ENCODE data around the gene LDHD. TPM values are rescaled to one million over a fixed set of nuclear protein-coding genes. Genes with fewer than 3 reads are reported as not detected.

LDHD gene
- total and polyA plus RNA-seq, 2 of the 8 experiments (the other 6 are each of a cell fraction or from before 2014, with no cell fraction given) = 14.9 to 18.2 TPM

DNA sequence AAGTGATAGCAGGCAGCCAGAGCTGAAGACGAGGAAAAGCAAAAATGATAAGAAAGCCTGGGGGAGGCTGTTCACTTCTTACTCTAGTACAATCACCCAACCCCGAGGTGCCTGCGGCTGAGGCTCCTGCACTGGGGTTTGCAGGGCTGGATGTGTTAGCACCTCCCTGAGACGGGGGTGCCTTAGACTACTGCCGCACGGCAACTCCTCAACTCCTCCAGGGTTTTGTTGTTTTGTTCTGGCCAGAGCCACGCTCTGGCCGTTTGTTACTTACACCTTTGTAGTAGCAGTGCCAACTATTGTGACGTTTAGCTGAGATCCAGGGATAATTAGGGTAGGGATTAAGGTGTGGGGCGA is 51.5 kb downstream of the LDHD start (continued):
- TF ChIP-seq HDAC6 (IDR thresholded peaks at IDR 0.05; ENCODE audit: low read depth, low read length) (no peak), SUZ12 (IDR thresholded peaks at IDR 0.05; ENCODE audit: low read length) (no peak), GABPA (IDR thresholded peaks at IDR 0.05; ENCODE audit: borderline replicate concordance, insufficient read depth, low read length) (no peak), HDAC2 (IDR thresholded peaks at IDR 0.05; ENCODE audit: borderline replicate concordance in 1 of 2, low read depth in 2 of 2, low read length in 2 of 2) (no peak)
- TF ChIP-seq, protein P1, sequence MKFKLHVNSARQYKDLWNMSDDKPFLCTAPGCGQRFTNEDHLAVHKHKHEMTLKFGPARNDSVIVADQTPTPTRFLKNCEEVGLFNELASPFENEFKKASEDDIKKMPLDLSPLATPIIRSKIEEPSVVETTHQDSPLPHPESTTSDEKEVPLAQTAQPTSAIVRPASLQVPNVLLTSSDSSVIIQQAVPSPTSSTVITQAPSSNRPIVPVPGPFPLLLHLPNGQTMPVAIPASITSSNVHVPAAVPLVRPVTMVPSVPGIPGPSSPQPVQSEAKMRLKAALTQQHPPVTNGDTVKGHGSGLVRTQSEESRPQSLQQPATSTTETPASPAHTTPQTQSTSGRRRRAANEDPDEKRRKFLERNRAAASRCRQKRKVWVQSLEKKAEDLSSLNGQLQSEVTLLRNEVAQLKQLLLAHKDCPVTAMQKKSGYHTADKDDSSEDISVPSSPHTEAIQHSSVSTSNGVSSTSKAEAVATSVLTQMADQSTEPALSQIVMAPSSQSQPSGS (IDR thresholded peaks at IDR 0.05; ENCODE audit: low read length) = no peak

Measured in H1 (cell line).